SIG-M5 treated with dmso at 0.1 percent for 504 hours (cell line): ENCODE results near the gene LTB.
"Not testable (repeated sequence)": the region's sequence is repeated elsewhere in the genome, so short reads cannot be mapped to it uniquely, and the experiment has no call there.

Experiments used
- DNase-seq: peaks from one replicate; lab custom pipeline; 2025; ENCODE audit not compliant: unreplicated experiment; lab: John Stamatoyannopoulos, UW

LTB gene

GRCh38 chr6:31609519-31610406 lies 27.5 kb upstream of the LTB start:
- DNase-seq, result no peak

GRCh38 chr6:31607317-31607716 lies 25.1 kb upstream of the LTB start:
- DNase-seq, result no peak

GRCh38 chr6:31597006-31597405 lies 14.8 kb upstream of the LTB start:
- peak; percentile 77 for DNase-seq

- no peak for DNase-seq
Observed at GRCh38 chr6:31592396-31592771, 10.2 kb upstream of the LTB start.

GRCh38 chr6:31590691-31591090 lies 8.5 kb upstream of the LTB start:
- not testable (repeated sequence) for DNase-seq

GRCh38 chr6:31588871-31589650 lies 6.8 kb upstream of the LTB start:
- no peak for DNase-seq

- DNase-seq, result no peak
Observed at GRCh38 chr6:31587791-31588777, 5.9 kb upstream of the LTB start.

GRCh38 chr6:31586599-31587281 lies 4.5 kb upstream of the LTB start:
- DNase-seq, result peak; percentile 96

- DNase-seq, result peak; percentile 97
Observed at GRCh38 chr6:31586008-31586407, 3.8 kb upstream of the LTB start, which contains the start of gene LST1. Gene LST1 (plus strand): TSS chr6:31586277. CDS start chr6:31587300, 1,023 bp downstream.

GRCh38 chr6:31585491-31585890 lies 3.3 kb upstream of the LTB start:
- peak; percentile 73 for DNase-seq

- no peak for DNase-seq
Observed at GRCh38 chr6:31581434-31582229, 592 bp downstream of the LTB start.

- peak; percentile 77 for DNase-seq
Observed at GRCh38 chr6:31580807-31581433, 1.3 kb downstream of the LTB start.

- no peak for DNase-seq
Observed at GRCh38 chr6:31580438-31580740, 1.8 kb downstream of the LTB start.

- DNase-seq, result no peak
Observed at GRCh38 chr6:31579546-31580437, 2.4 kb downstream of the LTB start.

GRCh38 chr6:31579119-31579505 lies 3.1 kb downstream of the LTB start:
- DNase-seq, result no peak

- no peak for DNase-seq
Observed at GRCh38 chr6:31578184-31579118, 3.8 kb downstream of the LTB start.

- DNase-seq, result no peak
Observed at GRCh38 chr6:31577579-31577966, 4.7 kb downstream of the LTB start.
